B cell (primary cell): ENCODE results near the gene TRIM47.
A peak's percentile ranks its signal among the peaks of the same experiment; 100 is the strongest.

Experiments used
- CTCF ChIP-seq: fragments of 200-600 bp; IDR thresholded peaks from one replicate; pipeline ENCODE4 v1.8.0; 2022; ENCODE audit warnings: antibody characterized with exemption, mild to moderate bottlenecking
- EZH2 ChIP-seq: IDR thresholded peaks from 2 replicates; pipeline ENCODE4 v1.6.1; 2012; ENCODE audit warnings: borderline replicate concordance, low read depth, mild to moderate bottlenecking, moderate library complexity, low read length; ENCODE audit not compliant: insufficient read depth, poor library complexity, severe bottlenecking

- TF ChIP-seq CTCF (peak; percentile 40), EZH2 (no peak)
These were observed at the start of gene TRIM47 for GRCh38 chr17:75878174-75878998.
